IgD-negative memory B cell (primary cell): ENCODE measurements around the gene FAAP20. TPM values are rescaled to one million over a fixed set of nuclear protein-coding genes. Genes with fewer than 3 reads are reported as not detected.
A peak's percentile ranks its signal among the peaks of the same experiment; 100 is the strongest.

Source experiments
- H3K27ac Mint-ChIP-seq, 3 donors: one replicate each; pipeline ENCODE4 v1.8.0; 2020 to 2022; ENCODE audit warnings: mild to moderate bottlenecking in 3 of 3, mixed read lengths in 3 of 3, moderate library complexity in 1 of 3
- H3K27me3 Mint-ChIP-seq: one replicate; pipeline ENCODE4 v1.8.0; 2021; ENCODE audit warnings: mixed read lengths
- H3K36me3 Mint-ChIP-seq: one replicate; pipeline ENCODE4 v1.8.0; 2020; ENCODE audit warnings: mild to moderate bottlenecking, mixed read lengths
- H3K4me1 Mint-ChIP-seq, 3 donors: one replicate each; pipeline ENCODE4 v1.8.0; 2020 to 2022; ENCODE audit warnings: mixed read lengths in 3 of 3, mild to moderate bottlenecking in 1 of 3
- H3K4me3 Mint-ChIP-seq, 4 donors: one replicate each; pipeline ENCODE4 v1.8.0; 2020 to 2022; ENCODE audit warnings: mild to moderate bottlenecking in 4 of 4, mixed read lengths in 4 of 4, moderate library complexity in 3 of 4
- H3K9me3 Mint-ChIP-seq, 3 donors: one replicate each; pipeline ENCODE4 v1.8.0; 2020 to 2021; ENCODE audit warnings: mixed read lengths in 3 of 3, mild to moderate bottlenecking in 1 of 3
- polyA plus RNA-seq: library from polyadenylated mRNA; unstranded; fragments of 300-500 nt; fragmentation: Illumina TruSeq; gene quantifications from one replicate; pipeline ENCODE4 v1.2.3, GENCODE V29; 2021

FAAP20 gene
- polyA plus RNA-seq, 1 donor from 2014 or later, result 78.2 TPM

DNA sequence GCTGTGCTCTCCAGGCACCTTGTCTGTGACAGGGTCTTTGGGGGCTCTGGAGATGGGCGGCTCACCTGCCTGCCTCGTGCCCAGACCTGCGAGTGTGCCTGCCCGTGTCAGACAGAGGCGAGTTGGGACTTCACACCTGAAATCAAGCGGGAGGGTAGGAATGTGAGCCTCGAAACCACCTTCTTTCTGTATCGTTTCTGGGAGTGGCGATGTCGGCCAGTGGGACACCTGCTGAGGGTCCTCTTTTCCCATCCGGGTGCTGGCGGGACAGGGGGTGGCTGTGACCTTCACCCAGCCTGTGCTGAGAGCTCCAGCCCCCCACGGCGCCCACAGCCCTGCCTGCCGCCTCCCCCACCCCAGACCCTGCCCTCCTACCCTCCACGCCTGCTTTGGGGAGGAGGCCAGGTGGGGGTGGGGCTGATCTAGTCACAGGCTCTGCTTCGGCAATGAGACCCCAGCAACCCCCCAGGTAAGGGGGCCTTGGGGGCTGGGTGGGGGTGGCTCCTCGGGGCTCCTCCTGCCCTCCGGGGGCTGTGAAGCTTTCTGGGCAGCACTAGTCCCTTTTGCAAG, 15.6 kb upstream of the FAAP20 start:
- H3K9me3 Mint-ChIP-seq, result no peaks in the 10 kb centered on the region
- H3K36me3 Mint-ChIP-seq, result no peaks in the 10 kb centered on the region
- H3K27ac Mint-ChIP-seq, result no peak overlapping the region
- no peaks in the 10 kb centered on the region for H3K27me3 Mint-ChIP-seq
- peaks cover 0 to 1% (median 0%) of the 10 kb centered on the region in 3 donors for H3K4me1 Mint-ChIP-seq
- H3K4me3 Mint-ChIP-seq, result no peak overlapping the region

DNA sequence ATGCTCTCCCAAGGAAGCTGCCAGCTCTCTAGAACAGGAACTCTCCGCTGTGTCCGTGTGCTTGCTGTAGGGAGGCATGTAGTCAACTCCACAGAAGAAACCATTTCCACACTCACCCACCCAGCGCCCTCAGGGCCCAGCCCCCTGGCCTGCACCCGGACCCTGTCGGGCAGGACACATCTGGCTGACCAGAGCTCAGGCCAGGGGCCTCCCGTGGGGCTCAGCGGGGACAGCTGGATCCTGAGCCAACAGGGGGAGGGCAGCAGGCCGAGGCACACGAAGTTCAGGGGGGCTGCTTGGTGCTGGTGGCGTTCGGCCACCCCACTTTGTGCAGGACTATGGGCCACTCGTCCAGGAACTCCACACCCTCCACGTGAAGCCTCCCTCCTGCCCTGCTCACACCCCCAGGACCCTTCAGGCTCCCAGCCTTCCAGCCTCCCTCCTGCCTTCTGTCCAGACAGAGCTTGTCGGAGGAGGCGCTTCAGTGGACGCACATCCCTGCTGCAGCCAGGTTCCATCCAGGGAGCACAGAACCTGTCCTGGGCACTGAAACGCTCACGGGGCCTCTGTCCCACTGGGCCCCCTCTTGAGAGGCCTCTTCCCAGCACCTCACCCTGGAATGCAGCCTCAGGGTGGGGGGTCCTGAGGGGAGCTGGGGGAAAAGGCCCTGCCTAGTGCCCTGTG, 15.0 kb upstream of the FAAP20 start:
- H3K27ac Mint-ChIP-seq, result no peak overlapping the region
- H3K36me3 Mint-ChIP-seq, result no peaks in the 10 kb centered on the region
- H3K27me3 Mint-ChIP-seq, result no peaks in the 10 kb centered on the region
- H3K4me3 Mint-ChIP-seq, result peak overlapping the region in 1 of 4 donors; percentile 21
- H3K9me3 Mint-ChIP-seq, result no peaks in the 10 kb centered on the region
- peaks cover 0 to 2% (median 1%) of the 10 kb centered on the region in 3 donors for H3K4me1 Mint-ChIP-seq

DNA sequence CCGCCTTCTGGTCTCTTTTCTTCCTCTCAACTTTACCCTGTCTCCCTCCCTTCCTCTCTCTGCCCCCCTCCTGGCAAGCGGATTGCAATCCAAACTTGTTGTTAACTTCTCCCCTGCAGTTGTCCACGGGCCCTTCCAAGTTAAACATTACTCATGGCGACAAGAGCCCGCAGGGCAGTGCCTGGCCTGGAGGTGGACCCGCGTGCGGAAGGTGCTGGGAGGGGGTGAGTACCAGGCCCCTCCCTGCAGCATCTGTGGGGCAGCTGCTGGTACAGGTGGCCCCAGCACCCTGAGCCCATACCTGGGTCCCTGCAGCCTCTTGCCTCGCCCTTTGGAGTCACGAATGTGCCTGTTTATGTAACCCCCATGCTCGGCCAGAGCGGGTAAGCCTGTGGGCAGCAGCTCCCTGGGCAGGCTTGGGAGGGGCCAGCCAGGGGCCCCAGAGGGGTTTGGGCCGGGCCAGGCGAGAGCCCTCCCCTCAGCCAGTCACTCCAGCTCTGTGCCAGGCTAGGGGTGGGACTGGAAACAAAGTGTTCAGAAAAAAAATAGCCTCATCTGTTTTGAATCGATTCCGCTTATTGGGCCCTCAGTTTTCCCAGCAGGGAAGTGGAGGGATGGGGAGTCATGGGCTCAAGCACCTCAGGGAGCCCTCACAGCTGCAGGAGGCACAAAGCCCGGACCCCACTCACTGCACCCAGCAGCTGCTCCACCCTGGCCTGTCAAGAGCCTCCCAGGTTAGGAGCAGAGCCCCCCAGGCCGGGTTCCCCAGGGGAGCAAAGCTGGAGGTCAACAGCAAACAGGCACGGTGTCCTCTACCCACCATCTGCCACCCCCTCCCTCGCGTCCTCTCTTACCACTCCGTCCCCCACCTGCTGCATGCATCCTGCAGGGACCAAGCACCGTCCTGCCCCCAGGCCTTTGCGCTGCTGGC, 14.0 kb upstream of the FAAP20 start:
- no peak overlapping the region for H3K27ac Mint-ChIP-seq

DNA sequence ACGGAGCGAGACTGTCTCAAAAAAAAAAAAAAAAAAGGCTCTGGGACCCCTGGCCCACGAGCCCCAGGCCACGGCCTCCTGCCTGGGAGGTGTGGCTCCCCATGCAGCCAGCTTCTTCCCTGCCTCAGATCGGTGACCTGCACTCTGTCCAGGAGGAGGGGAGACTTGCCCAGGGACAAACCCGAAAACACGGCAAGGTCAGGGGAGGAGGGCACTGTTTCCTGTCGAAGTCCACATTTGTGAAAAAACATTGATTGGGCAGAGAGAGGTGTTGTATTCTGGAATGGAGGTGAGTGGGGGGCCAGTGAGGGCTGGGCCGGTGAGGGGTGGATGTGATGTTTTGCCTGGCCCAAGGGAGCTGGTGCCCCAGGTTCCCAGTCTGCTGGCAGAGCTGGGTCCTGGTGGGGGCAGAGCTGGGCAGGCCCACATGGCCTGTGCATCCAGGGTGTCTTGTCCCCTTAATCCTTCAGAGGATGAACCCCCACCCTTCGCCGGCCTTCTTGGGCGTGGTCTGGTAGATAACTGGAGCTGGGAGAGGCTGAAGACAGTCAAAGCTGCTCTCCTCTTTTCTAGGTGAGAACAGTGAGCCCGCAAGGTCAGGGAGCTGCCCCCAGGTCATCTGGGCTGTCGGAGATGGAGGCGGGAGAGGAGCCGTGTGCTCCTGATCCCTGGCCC, 12.4 kb upstream of the FAAP20 start:
- Mint-ChIP-seq H3K4me1 (peaks cover 0 to 5% (median 4%) of the 10 kb centered on the region in 3 donors), H3K27ac (peak overlapping the region in 2 of 3 donors; percentile 60 to 90), H3K36me3 (no peaks in the 10 kb centered on the region), H3K27me3 (no peaks in the 10 kb centered on the region), H3K4me3 (peak overlapping the region in 2 of 4 donors; percentile 59 to 71), H3K9me3 (no peaks in the 10 kb centered on the region)

More for the DNA sequence above, 14.0 kb upstream of the FAAP20 start:
- Mint-ChIP-seq H3K4me1 (peaks cover 0 to 3% (median 2%) of the 10 kb centered on the region in 3 donors), H3K36me3 (no peaks in the 10 kb centered on the region), H3K27me3 (no peaks in the 10 kb centered on the region), H3K4me3 (peak overlapping the region in 2 of 4 donors; percentile 21 to 52), H3K9me3 (no peaks in the 10 kb centered on the region)

DNA sequence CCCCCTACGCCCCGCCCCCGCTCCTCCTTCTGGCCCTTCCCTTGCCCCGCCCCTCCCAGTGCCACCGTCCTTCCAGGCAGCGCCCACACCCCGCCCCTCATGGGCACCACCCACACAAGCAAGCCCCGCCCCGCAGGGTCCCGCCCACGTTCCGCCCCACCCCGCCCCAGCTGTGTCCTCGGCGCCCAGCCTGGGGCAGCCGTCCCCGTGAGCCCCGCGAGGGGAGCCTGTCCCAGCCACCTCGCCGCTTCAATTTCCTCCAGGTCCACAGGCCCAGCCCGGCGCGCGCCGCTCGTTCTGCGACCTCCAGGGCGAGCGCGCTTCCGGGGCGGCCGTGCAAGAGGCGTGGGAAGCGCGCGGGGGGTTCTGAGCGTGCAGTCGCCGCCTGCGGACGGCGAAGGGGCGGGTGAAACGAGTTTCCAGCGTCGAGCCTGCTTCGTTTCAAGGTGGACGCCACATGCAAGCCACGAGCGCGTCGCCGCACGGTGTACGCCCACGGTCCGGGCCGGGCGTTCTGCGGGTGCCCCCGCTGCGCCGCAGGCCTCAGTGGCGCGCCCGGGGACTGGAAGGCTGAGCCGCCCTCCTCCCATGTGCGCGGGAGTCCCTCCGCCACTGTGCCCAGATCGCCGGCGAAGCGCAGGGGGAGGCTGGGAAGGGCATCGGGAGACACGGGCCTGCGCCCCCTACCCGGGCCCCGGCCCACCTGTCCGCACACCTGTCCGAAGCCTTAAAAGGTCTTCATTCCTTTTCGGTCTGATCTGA, 10.8 kb upstream of the FAAP20 start:
- Mint-ChIP-seq H3K27ac (peak overlapping the region in 2 of 3 donors; percentile 39 to 68), H3K27me3 (no peaks in the 10 kb centered on the region), H3K4me3 (peak overlapping the region; percentile 69 to 82 (median 72)), H3K4me1 (peaks cover 0 to 7% (median 7%) of the 10 kb centered on the region in 3 donors), H3K9me3 (no peaks in the 10 kb centered on the region), H3K36me3 (no peaks in the 10 kb centered on the region)

DNA sequence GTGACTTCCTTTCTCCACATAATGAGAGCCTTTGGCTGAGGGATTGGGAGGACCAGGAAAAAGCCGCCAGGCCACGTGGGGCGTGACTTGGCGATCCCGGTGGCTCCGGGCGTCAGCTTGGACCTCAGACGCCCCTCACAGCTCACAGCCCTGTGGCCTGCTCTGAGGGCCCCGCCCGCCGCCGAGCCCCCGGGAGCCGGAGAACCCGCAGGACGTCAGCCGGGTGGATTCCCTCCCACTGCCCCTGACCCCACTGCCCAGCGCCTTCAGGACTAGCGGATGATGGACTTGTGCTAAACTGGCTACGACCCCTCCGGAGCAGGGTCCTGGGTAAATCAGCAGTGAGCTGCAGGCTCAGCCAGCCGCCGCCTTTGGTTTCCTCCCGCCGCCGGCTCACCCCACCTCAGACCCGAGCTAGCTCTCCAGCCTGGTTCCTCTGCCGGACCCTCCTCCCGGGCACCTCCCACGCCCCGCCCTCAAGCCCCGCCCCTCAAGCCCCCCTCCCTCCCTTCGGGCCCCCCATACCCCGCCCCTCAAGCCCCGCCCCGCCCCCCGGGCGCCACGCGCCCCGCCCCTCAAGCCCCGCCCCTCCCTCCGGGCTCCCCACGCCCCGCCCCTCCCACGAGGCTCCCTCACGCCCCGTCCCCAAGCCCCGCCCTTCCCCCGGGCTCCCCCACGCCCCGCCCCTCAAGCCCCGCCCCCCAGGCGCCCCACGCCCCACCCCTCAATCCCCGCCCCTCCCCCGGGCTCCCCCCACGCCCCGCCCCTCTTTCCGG, 10.0 kb upstream of the FAAP20 start:
- H3K36me3 Mint-ChIP-seq, result no peaks in the 10 kb centered on the region
- peaks cover 0 to 12% (median 7%) of the 10 kb centered on the region in 3 donors for H3K4me1 Mint-ChIP-seq
- no peaks in the 10 kb centered on the region for H3K9me3 Mint-ChIP-seq
- peak overlapping the region in 2 of 4 donors; percentile 40 to 82 for H3K4me3 Mint-ChIP-seq
- H3K27me3 Mint-ChIP-seq, result no peaks in the 10 kb centered on the region
- no peak overlapping the region for H3K27ac Mint-ChIP-seq

DNA sequence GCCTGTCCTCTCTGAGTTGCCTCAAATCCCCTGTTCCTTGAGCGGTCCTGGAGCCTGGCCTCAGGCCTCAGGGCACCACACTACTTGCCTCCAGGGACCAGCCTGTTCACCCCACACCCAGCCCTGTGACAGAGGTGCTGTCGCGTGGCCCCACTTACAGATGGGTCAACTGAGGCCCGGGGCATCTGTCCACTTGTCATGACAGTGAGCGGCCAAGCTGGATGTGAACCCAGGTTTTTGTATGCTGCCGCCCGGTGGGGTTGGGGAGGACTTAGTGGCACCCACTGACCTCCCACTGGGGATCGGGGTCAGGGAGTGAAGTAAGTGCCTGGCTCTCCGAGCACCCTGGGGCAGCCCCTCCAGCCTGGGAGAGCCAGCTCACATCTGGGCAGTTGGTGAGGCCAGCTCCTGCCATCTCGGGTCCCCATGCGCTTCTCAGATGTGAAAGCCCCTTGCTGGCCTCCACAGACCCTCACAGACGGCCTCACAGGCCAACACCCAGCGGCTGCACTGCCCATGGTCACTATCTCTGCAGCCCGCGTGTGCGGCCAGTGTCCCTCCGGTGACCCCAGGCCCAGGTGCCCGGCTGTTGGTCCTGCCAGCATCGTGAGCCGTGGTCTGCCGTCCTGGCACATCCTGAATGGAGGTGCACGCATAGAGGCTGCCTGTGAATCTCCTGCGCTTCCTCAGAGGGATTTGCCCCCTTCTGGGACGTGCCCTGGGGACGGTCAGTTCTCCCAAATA, 9.3 kb upstream of the FAAP20 start:
- no peak overlapping the region for H3K27ac Mint-ChIP-seq
- H3K4me3 Mint-ChIP-seq, result no peak overlapping the region
- H3K4me1 Mint-ChIP-seq, result peaks cover 0 to 17% (median 11%) of the 10 kb centered on the region in 3 donors
- H3K36me3 Mint-ChIP-seq, result no peaks in the 10 kb centered on the region
- no peaks in the 10 kb centered on the region for H3K9me3 Mint-ChIP-seq
- H3K27me3 Mint-ChIP-seq, result no peaks in the 10 kb centered on the region

DNA sequence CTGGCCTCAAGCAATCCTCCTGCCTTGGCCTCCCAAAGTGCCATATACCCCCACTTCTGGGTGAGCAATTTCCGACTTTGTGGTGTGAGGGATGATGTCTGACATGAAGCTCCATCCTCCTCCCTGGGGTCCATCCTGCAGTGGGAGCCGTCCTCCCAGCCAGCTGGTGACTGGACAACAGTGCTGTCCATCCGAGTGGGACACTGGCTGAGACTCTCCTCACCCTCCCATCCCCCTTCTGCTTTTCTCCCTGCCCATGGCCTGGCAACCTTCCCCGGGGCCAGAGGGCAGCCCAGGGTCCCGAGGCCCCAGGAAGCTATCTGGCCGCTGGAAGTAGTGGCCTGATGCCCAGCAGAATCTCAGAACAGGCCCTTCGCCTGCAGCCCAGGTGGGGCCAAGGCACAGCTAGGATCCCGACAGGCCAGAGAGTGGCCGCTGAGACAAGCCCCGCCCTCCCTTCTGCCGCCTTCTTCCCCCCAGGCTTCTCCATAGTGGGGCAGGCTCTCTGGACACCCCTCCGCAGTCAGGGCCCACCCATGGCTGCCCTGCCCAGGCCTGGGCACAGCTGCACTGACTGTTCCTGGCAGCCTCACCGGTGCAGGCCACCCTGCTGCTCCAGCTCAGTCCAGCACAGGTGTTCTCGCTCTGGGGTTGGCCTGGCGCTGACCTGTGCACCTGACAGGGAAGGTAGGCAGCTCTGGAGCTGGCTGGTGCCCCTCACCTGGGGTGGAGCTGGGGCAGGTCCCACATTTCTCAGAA, 8.4 kb upstream of the FAAP20 start:
- H3K27ac Mint-ChIP-seq, result peak overlapping the region in 1 of 3 donors; percentile 88
- H3K4me3 Mint-ChIP-seq, result peak overlapping the region in 2 of 4 donors; percentile 41 to 47
- no peaks in the 10 kb centered on the region for H3K27me3 Mint-ChIP-seq
- H3K36me3 Mint-ChIP-seq, result no peaks in the 10 kb centered on the region
- peaks cover 0 to 17% (median 11%) of the 10 kb centered on the region in 3 donors for H3K4me1 Mint-ChIP-seq
- H3K9me3 Mint-ChIP-seq, result no peaks in the 10 kb centered on the region

DNA sequence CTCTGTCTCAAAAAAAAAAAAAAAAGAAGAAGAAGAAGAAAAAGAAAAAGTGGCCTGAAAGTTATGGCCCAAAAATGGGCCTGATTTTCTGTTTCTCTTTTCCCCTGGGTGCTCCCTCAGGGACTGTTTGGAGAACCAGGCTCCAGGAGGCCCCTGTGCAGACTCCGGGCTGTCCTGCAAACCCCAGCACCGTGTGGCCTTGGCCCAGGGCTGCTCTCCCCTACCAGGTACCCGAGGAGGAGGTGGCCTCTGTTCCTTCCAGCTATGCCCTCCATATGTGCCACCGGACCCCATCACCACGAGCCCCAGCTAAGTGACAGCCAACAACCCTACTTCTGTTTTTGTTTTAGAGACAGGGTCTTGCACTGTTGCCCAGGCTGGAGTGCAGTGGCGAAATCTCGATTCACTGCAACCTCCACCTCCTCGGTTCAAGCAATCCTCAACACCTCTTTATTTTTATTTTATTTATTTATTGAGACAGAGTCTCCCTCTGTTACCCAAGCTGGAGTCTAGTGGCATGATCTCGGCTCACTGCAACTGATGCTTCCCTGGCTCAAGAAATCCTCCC, 7.5 kb upstream of the FAAP20 start:
- peak overlapping the region in 3 of 4 donors; percentile 49 to 85 (median 55) for H3K4me3 Mint-ChIP-seq
- H3K36me3 Mint-ChIP-seq, result no peaks in the 10 kb centered on the region
- no peaks in the 10 kb centered on the region for H3K9me3 Mint-ChIP-seq
- H3K4me1 Mint-ChIP-seq, result peaks cover 0 to 17% (median 11%) of the 10 kb centered on the region in 3 donors
- H3K27ac Mint-ChIP-seq, result peak overlapping the region in 1 of 3 donors; percentile 88
- H3K27me3 Mint-ChIP-seq, result no peaks in the 10 kb centered on the region

DNA sequence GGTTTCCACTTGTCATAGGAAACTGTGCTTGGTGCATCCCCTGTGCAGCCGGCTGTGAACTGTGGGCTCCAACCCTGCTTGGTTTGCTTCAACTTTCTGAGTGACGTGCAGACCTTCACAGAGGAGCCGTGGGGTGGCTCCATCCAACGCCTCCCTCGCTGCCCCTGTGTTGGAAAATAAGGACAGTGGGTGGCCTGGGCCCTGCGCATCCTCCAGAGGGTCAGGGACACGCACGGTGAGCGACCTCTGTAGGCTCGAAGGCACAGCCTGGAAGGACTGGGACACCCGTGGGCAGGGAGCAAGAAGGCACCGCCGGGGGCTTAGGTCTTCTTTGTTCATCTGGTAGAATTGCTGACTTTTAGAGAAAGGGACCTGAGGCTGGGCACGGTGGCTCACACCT, 6.5 kb upstream of the FAAP20 start:
- H3K27ac Mint-ChIP-seq, result peak overlapping the region in 2 of 3 donors; percentile 13 to 64
- peaks cover 0 to 17% (median 11%) of the 10 kb centered on the region in 3 donors for H3K4me1 Mint-ChIP-seq
- H3K4me3 Mint-ChIP-seq, result peak overlapping the region in 2 of 4 donors; percentile 22 to 55
- H3K36me3 Mint-ChIP-seq, result no peaks in the 10 kb centered on the region
- no peaks in the 10 kb centered on the region for H3K9me3 Mint-ChIP-seq
- no peaks in the 10 kb centered on the region for H3K27me3 Mint-ChIP-seq

DNA sequence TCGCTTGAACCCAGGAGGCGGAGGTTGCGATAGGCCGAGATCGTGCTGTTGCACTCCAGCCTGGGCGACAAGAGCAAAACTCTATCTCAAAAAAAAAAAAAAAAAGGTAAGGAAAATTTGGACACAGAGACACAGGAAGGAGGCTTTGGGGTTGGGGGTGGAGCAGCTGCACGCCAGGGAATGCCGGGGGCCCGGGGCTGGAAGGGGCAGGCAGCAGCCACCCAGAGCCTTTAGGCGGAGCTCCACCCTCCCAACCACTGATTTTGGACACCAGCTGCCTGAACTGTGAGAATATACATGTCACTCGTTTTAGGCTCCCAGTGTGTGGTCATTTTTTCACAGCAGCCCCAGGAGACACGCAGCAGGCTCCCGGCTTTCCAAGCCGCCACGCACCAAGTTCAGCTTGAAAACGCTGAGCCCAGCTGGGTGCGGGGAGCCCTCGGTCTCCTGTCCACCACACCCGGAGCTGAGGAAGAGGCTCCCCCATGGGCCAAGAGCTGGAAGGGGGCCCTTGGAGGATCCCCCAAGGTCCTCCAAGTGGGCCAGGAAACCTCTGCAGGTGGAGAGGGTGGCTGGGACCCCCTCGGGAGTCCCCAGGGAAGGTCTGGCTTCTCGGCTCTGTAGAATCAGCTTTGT, 5.9 kb upstream of the FAAP20 start:
- Mint-ChIP-seq H3K4me3 (no peak overlapping the region), H3K27ac (no peak overlapping the region), H3K4me1 (peaks cover 0 to 17% (median 11%) of the 10 kb centered on the region in 3 donors), H3K27me3 (no peaks in the 10 kb centered on the region), H3K9me3 (no peaks in the 10 kb centered on the region), H3K36me3 (no peaks in the 10 kb centered on the region)
